A673 (cell line): ENCODE data around the gene ST6GALNAC5. TPM values are rescaled to one million over a fixed set of nuclear protein-coding genes. Genes with fewer than 3 reads are reported as not detected.

ENCODE experiments used
- BruUV-seq: library from RNA; stranded (reverse); fragments of 400-500 nt; replicated peaks from 2 replicates; lab custom pipeline; 2021; lab: Mats Ljungman, UMichigan
- CTCF ChIA-PET: fragments of 300-600 bp; sonication (Branson Sonifier 250); formaldehyde crosslinking; loops from one replicate; lab custom pipeline; 2022; ENCODE audit warnings: antibody characterized with exemption; lab: Charles Lee
- POLR2A ChIA-PET: fragments of 300-600 bp; sonication (Branson Sonifier 250); formaldehyde crosslinking; loops from one replicate; lab custom pipeline; 2022; ENCODE audit warnings: antibody characterized with exemption; ENCODE audit not compliant: low non-redundant PET; lab: Charles Lee
- DNase-seq: peaks from one replicate; pipeline ENCODE4 v3.0.0-alpha.2; 2015; ENCODE audit warnings: low spot score
- H3K27ac ChIP-seq: fragments of 200-600 bp; sonication (generic); 2 replicates; pipeline ENCODE4 v1.5.1; 2016; ENCODE audit warnings: mixed run types, low read depth, mild to moderate bottlenecking, mixed read lengths, antibody characterized with exemption, low read length; ENCODE audit not compliant: poor library complexity, severe bottlenecking
- H3K27me3 ChIP-seq: fragments of 200-600 bp; sonication (generic); replicated peaks from 2 replicates; pipeline ENCODE4 v1.6.1; 2017; ENCODE audit warnings: mixed run types, low read depth, mild to moderate bottlenecking, mixed read lengths, antibody characterized with exemption, low read length; ENCODE audit not compliant: insufficient read depth, poor library complexity
- H3K36me3 ChIP-seq: fragments of 200-600 bp; sonication (generic); 2 replicates; pipeline ENCODE4 v1.6.1; 2016; ENCODE audit warnings: mixed run types, mild to moderate bottlenecking, mixed read lengths, antibody characterized with exemption, low read length; ENCODE audit not compliant: insufficient read depth, poor library complexity, severe bottlenecking
- H3K4me1 ChIP-seq: fragments of 200-600 bp; sonication (generic); 2 replicates; pipeline ENCODE4 v1.6.1; 2017; ENCODE audit warnings: mixed run types, mild to moderate bottlenecking, mixed read lengths, antibody characterized with exemption, low read length; ENCODE audit not compliant: insufficient read depth, poor library complexity, severe bottlenecking
- H3K4me3 ChIP-seq: fragments of 200-600 bp; sonication (generic); 2 replicates; pipeline ENCODE4 v1.5.1; 2016; ENCODE audit warnings: low read depth, mixed run types, mild to moderate bottlenecking, mixed read lengths, low read length; ENCODE audit not compliant: poor library complexity, severe bottlenecking
- H3K9me3 ChIP-seq: fragments of 200-600 bp; sonication (generic); 2 replicates; pipeline ENCODE4 v1.6.1; 2016; ENCODE audit warnings: mixed run types, low read depth, mild to moderate bottlenecking, mixed read lengths, antibody characterized with exemption, low read length; ENCODE audit not compliant: poor library complexity, severe bottlenecking
- EZH2 ChIP-seq: fragments of 200-600 bp; sonication (generic); IDR thresholded peaks from 2 replicates; pipeline ENCODE4 v1.6.1; 2017; ENCODE audit warnings: borderline replicate concordance, low read depth, mild to moderate bottlenecking, mixed read lengths, antibody characterized with exemption, low read length; ENCODE audit not compliant: poor library complexity, severe bottlenecking
- intact Hi-C: fragments of 100-400 bp; cut with micrococcal nuclease; formaldehyde crosslinking; loops from one replicate; pipeline ENCODE4 v1.10.0; 2022; ENCODE audit not compliant: unreplicated experiment
- total RNA-seq: library from RNA; stranded (reverse); gene quantifications from 2 replicates; pipeline ENCODE4 v1.2.3, GENCODE V29; 2021
- TF ChIP-seq, protein P1 (sequence below): fragments of 300-800, 200-600 bp; sonication (generic); conservative IDR thresholded peaks from 2 replicates; pipeline ENCODE4 v1.5.1; 2017; ENCODE audit warnings: low read depth, mild to moderate bottlenecking, antibody characterized with exemption, low read length, moderate library complexity, mixed read lengths

ST6GALNAC5 gene
- total RNA-seq, 1 experiment from 2014 or later = not detected

- intact Hi-C loops = no loop called here
These were observed 158.3 kb downstream of the ST6GALNAC5 start for GRCh38 chr1:77025599-77025998.

DNA sequence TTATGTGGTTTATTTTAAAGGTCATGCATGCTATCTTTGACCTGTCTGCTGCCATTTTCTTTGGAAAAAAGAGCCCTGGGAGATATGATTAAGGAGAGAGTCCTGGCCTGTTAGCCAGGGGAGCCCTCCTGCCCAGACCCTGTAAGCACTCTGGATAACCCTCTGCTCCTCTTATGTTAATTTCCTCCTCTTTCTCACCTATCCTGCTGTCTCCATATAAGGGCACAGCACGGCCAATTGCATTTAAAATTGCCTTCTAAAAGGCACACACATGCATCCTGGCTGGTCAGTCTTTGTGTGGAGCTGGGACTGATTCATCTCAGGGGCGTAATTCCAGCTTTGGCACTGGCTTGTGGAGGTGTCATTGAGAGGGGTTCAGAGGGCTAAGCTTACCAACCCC, 158.9 kb downstream of the ST6GALNAC5 start:
- POLR2A ChIA-PET = no interaction called here
- Histone ChIP-seq H3K4me1 (no peaks in the 10 kb centered on the region), H3K27me3 (peaks cover 14% of the 10 kb centered on the region), H3K27ac (no peak overlapping the region), H3K4me3 (no peak overlapping the region), H3K9me3 (no peaks in the 10 kb centered on the region), H3K36me3 (no peaks in the 10 kb centered on the region)
- TF ChIP-seq, protein P1, sequence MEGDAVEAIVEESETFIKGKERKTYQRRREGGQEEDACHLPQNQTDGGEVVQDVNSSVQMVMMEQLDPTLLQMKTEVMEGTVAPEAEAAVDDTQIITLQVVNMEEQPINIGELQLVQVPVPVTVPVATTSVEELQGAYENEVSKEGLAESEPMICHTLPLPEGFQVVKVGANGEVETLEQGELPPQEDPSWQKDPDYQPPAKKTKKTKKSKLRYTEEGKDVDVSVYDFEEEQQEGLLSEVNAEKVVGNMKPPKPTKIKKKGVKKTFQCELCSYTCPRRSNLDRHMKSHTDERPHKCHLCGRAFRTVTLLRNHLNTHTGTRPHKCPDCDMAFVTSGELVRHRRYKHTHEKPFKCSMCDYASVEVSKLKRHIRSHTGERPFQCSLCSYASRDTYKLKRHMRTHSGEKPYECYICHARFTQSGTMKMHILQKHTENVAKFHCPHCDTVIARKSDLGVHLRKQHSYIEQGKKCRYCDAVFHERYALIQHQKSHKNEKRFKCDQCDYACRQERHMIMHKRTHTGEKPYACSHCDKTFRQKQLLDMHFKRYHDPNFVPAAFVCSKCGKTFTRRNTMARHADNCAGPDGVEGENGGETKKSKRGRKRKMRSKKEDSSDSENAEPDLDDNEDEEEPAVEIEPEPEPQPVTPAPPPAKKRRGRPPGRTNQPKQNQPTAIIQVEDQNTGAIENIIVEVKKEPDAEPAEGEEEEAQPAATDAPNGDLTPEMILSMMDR = no peak
- no peak for TF ChIP-seq EZH2
- DNase-seq = no peak
- CTCF ChIA-PET = no interaction called here
- intact Hi-C loops = no loop called here
- BruUV-seq = no TSS peak

More at GRCh38 chr1:77025599-77025998, 158.3 kb downstream of the ST6GALNAC5 start:
- no peak for TF ChIP-seq EZH2
- TF ChIP-seq, protein P1 = no peak
- ChIA-PET CTCF (no interaction called here), POLR2A (no interaction called here)
- Histone ChIP-seq H3K4me1 (no peaks in the 10 kb centered on the region), H3K36me3 (no peaks in the 10 kb centered on the region), H3K27ac (no peak overlapping the region), H3K9me3 (no peaks in the 10 kb centered on the region), H3K27me3 (peaks cover 14% of the 10 kb centered on the region), H3K4me3 (no peak overlapping the region)
- no peak for DNase-seq
- no TSS peak for BruUV-seq

- no peak for DNase-seq
- TF ChIP-seq, protein P1 = no peak
- TF ChIP-seq EZH2 = no peak
- H3K4me3 ChIP-seq = no peak overlapping the region
- H3K36me3 ChIP-seq = no peaks in the 10 kb centered on the region
- H3K27ac ChIP-seq = no peak overlapping the region
- peaks cover 14% of the 10 kb centered on the region for H3K27me3 ChIP-seq
- no TSS peak for BruUV-seq
- intact Hi-C loops = no loop called here
- ChIA-PET CTCF (no interaction called here), POLR2A (no interaction called here)
- H3K9me3 ChIP-seq = no peaks in the 10 kb centered on the region
- no peaks in the 10 kb centered on the region for H3K4me1 ChIP-seq
These were observed 159.4 kb downstream of the ST6GALNAC5 start for GRCh38 chr1:77026640-77027039.
